ENCODE measurements around the gene ARL3. TPM values are rescaled to one million over a fixed set of nuclear protein-coding genes. Genes with fewer than 3 reads are reported as not detected.

The ARL3 gene
- total and polyA plus RNA-seq, 10 donors = 2.2 to 5.1 (median 4.0) TPM

DNA sequence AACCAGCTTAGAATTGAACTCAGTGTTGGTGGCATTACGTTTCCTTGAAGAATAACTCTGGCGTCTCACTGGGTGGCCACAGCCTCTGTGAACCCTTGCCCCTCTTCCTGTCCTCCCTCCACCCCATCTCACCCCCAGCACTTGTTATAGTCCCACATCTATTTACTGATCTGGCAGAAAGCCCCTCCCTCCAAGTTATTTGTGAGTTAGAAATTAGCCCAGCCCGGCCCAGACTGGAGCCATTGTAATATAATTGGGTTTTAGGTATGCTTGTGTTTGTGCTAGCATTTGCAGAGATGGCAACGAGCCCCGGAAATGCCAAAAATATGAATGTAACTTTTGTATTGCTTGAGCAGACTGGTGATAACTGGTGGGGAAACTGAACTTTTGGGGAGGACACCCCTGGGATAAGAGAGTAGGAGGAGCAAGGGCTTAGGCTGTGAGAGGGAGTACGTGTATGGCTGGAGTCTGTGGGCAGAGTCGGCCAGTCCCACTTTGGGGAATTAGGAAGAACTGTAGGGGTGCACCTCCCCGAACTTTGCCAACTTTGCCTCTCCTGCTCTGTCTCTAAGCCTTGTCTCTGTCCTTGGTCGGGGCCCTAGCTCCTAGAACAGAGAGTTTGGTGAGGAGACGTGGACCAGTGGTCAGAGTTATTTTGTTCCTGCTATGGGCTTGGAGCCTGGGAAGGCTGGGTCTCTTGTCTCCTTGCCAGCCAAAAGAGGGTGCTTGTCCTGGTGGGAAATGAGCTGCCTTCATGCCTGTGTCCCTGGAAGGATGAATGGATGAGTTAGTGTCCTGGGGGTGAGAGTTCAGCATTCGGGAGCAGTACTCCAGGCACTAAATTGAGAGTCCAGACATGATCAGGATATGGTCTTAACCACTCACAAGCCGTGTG is 89.2 kb downstream of the ARL3 start:
- peak; percentile 20 for DNase-seq
- Histone ChIP-seq H3K9me3 (no peaks in the 10 kb centered on the region), H3K4me1 (peaks cover 22 to 79% (median 56%) of the 10 kb centered on the region in 6 donors), H3K4me3 (no peak overlapping the region), H3K27ac (peak overlapping the region in 4 of 8 donors; percentile 9 to 75 (median 64)), H3K27me3 (replicated peaks in 1 of 7) (no peaks in the 10 kb centered on the region), H3K36me3 (peaks cover 0 to 55% (median 3%) of the 10 kb centered on the region in 6 donors)
- TF ChIP-seq POLR2AphosphoS5 (IDR thresholded peaks at IDR 0.05) (no peak), CTCF (IDR thresholded peaks at IDR 0.05 in 8 of 11, conservative IDR thresholded peaks at IDR 0.05 in 3 of 11) (no peak), POLR2A (IDR thresholded peaks at IDR 0.05) (no peak)
- 80 to 86% (median 82%) methylated on average over 12 of the region's 12 CpGs for WGBS, 5 donors
- intact Hi-C loops (cut with DNase I; ENCODE audit: low total_unique reads) = no loop called here

GRCh38 chr10:102624094-102624493 is 90.1 kb downstream of the ARL3 start:
- H3K4me1 ChIP-seq = peaks cover 22 to 79% (median 56%) of the 10 kb centered on the region in 6 donors
- no peak overlapping the region for H3K4me3 ChIP-seq
- TF ChIP-seq CTCF (IDR thresholded peaks at IDR 0.05 in 8 of 11, conservative IDR thresholded peaks at IDR 0.05 in 3 of 11) = no peak
- no peak for TF ChIP-seq POLR2A (IDR thresholded peaks at IDR 0.05)
- no peak for TF ChIP-seq POLR2AphosphoS5 (IDR thresholded peaks at IDR 0.05)
- H3K9me3 ChIP-seq = no peaks in the 10 kb centered on the region
- peaks cover 0 to 55% (median 2%) of the 10 kb centered on the region in 6 donors for H3K36me3 ChIP-seq
- no peak overlapping the region for H3K27ac ChIP-seq
- 83 to 97% (median 93%) methylated on average over 3 of the region's 3 CpGs for WGBS, 5 donors
- intact Hi-C loops (cut with DNase I; ENCODE audit: low total_unique reads) = no loop called here
- no peak for DNase-seq
- H3K27me3 ChIP-seq (replicated peaks in 1 of 7) = no peaks in the 10 kb centered on the region

Other genes starting within 250 kb of the ARL3 start
- gene ACTR1A, start 211.7 kb downstream of the ARL3 start, total RNA-seq = 10 to 100 TPM; 64.0 to 90.8 (median 76.7) TPM
- gene ACTR1A, start 211.7 kb downstream of the ARL3 start, polyA plus RNA-seq = 10 to 100 TPM; 25.5 to 54.3 (median 34.7) TPM
- gene SUFU, start 210.4 kb downstream of the ARL3 start, total RNA-seq = 10 to 100 TPM; 11.4 to 21.9 (median 15.1) TPM
- 1 to 10 TPM; 2.0 to 6.3 (median 2.8) TPM for gene SUFU, start 210.4 kb downstream of the ARL3 start, polyA plus RNA-seq
- 100 to 1,000 TPM in 2 of 7 donors, 10 to 100 TPM in 5; 86.3 to 116 (median 94.9) TPM for gene TRIM8, start 69.9 kb downstream of the ARL3 start, total RNA-seq
- gene TRIM8, start 69.9 kb downstream of the ARL3 start, polyA plus RNA-seq = 10 to 100 TPM; 23.5 to 37.6 (median 27.0) TPM
- gene SFXN2, start 239 bp upstream of the ARL3 start, total RNA-seq = 10 to 100 TPM in 5 of 7 donors, 1 to 10 TPM in 2; 5.5 to 12.8 (median 10.5) TPM
- gene SFXN2, start 239 bp upstream of the ARL3 start, polyA plus RNA-seq = 1 to 10 TPM; 3.0 to 6.0 (median 5.4) TPM
- gene WBP1L, start 29.6 kb upstream of the ARL3 start, total RNA-seq = 100 to 1,000 TPM in 2 of 7 donors, 10 to 100 TPM in 5; 38.6 to 149 (median 55.4) TPM
- gene WBP1L, start 29.6 kb upstream of the ARL3 start, polyA plus RNA-seq = 10 to 100 TPM; 15.9 to 24.1 (median 16.1) TPM
- 1 to 10 TPM in 1 of 7 donors, not detected in 6; 1.0 TPM for gene CYP17A1, start 123.0 kb upstream of the ARL3 start, total RNA-seq
- under 1 TPM in 2 of 3 donors, not detected in 1; 0.20 to 0.30 TPM for gene CYP17A1, start 123.0 kb upstream of the ARL3 start, polyA plus RNA-seq
- gene BORCS7, start 139.9 kb upstream of the ARL3 start, total RNA-seq = 10 to 100 TPM; 18.8 to 32.7 (median 27.2) TPM
- gene BORCS7, start 139.9 kb upstream of the ARL3 start, polyA plus RNA-seq = 10 to 100 TPM; 20.6 to 44.8 (median 28.0) TPM
- gene AS3MT, start 155.1 kb upstream of the ARL3 start, total RNA-seq = 10 to 100 TPM in 4 of 7 donors, 1 to 10 TPM in 3; 4.3 to 19.0 (median 10.4) TPM
- gene AS3MT, start 155.1 kb upstream of the ARL3 start, polyA plus RNA-seq = 10 to 100 TPM in 1 of 3 donors, 1 to 10 TPM in 2; 6.3 to 16.6 (median 8.7) TPM
- gene CNNM2, start 203.9 kb upstream of the ARL3 start, total RNA-seq = 1 to 10 TPM; 6.8 to 9.9 (median 8.7) TPM
- 1 to 10 TPM in 2 of 3 donors, under 1 TPM in 1; 0.65 to 1.1 (median 1.0) TPM for gene CNNM2, start 203.9 kb upstream of the ARL3 start, polyA plus RNA-seq